ENCODE results near the gene GRN.

Gene GRN

GRCh38 chr17:44375196-44376017, 30.3 kb downstream of the GRN start:
- Histone ChIP-seq H2AK5ac (ENCODE audit: low read length, severe bottlenecking) (no peak overlapping the region), H3K4ac (ENCODE audit: low read depth in 1 of 2, low read length in 2 of 2) (no peak overlapping the region), H4K8ac (ENCODE audit: low read length) (no peak overlapping the region), H3K4me3 (ENCODE audit: insufficient read depth in 1 of 2, low read depth in 1 of 2, low read length in 2 of 2) (no peak overlapping the region), H4K91ac (ENCODE audit: low read length) (no peak overlapping the region), H3K23ac (ENCODE audit: low read length in 2 of 2) (no peak overlapping the region), H3K9me3 (ENCODE audit: control insufficient read depth, low read length) (no peaks in the 10 kb centered on the region), H3K27me3 (ENCODE audit: control insufficient read depth in 1 of 2, insufficient read depth in 1 of 2, low read length in 2 of 2) (peaks cover 21 to 66% of the 10 kb centered on the region in 2 experiments), H2BK120ac (ENCODE audit: low read depth, low read length) (no peak overlapping the region), H3K36me3 (ENCODE audit: control insufficient read depth in 1 of 2, insufficient read depth in 2 of 2, low read depth in 1 of 2, low read length in 2 of 2) (no peaks in the 10 kb centered on the region), H2BK12ac (ENCODE audit: low read length in 2 of 2) (no peak overlapping the region), H3K18ac (ENCODE audit: low read depth in 1 of 2, low read length in 2 of 2) (no peak overlapping the region), H3K79me1 (replicated peaks; ENCODE audit: low read length, poor library complexity, severe bottlenecking) (no peaks in the 10 kb centered on the region), H2BK5ac (ENCODE audit: low read depth, low read length, poor library complexity, severe bottlenecking) (no peak overlapping the region), H3K27ac (ENCODE audit: low read length, poor library complexity, severe bottlenecking) (no peak overlapping the region), H2AFZ (ENCODE audit: low read depth, low read length) (no peak overlapping the region), H2BK15ac (ENCODE audit: low read depth, poor library complexity, severe bottlenecking) (no peak overlapping the region), H3K14ac (ENCODE audit: low read length in 2 of 2) (no peak overlapping the region), H3K4me1 (ENCODE audit: control insufficient read depth, insufficient read depth, low read depth, low read length) (peaks cover 6% of the 10 kb centered on the region), H3K9ac (ENCODE audit: low read length) (no peak overlapping the region), H3K4me2 (ENCODE audit: low read length, poor library complexity, severe bottlenecking) (no peak overlapping the region)
- whole genome bisulfite sequencing, result 57% methylated on average over 16 of the region's 22 CpGs
- no peak for DNase-seq

GRCh38 chr17:44376124-44376523, 31.0 kb downstream of the GRN start:
- H3K9me3 ChIP-seq (ENCODE audit: control insufficient read depth, low read length), result no peaks in the 10 kb centered on the region
- no peak overlapping the region for H3K23ac ChIP-seq (ENCODE audit: low read length in 2 of 2)
- no peak overlapping the region for H3K4ac ChIP-seq (ENCODE audit: low read depth in 1 of 2, low read length in 2 of 2)
- H2BK5ac ChIP-seq (ENCODE audit: low read depth, low read length, poor library complexity, severe bottlenecking), result no peak overlapping the region
- H3K79me1 ChIP-seq (replicated peaks; ENCODE audit: low read length, poor library complexity, severe bottlenecking), result no peaks in the 10 kb centered on the region
- no peak overlapping the region for H4K91ac ChIP-seq (ENCODE audit: low read length)
- no peak overlapping the region for H2BK120ac ChIP-seq (ENCODE audit: low read depth, low read length)
- H3K4me1 ChIP-seq (ENCODE audit: control insufficient read depth, insufficient read depth, low read depth, low read length), result peaks cover 6% of the 10 kb centered on the region
- H3K4me3 ChIP-seq (ENCODE audit: insufficient read depth in 1 of 2, low read depth in 1 of 2, low read length in 2 of 2), result no peak overlapping the region
- no peak overlapping the region for H2BK12ac ChIP-seq (ENCODE audit: low read length in 2 of 2)
- no peak overlapping the region for H3K9ac ChIP-seq (ENCODE audit: low read length)
- no peak for DNase-seq
- no peak overlapping the region for H2BK15ac ChIP-seq (ENCODE audit: low read depth, poor library complexity, severe bottlenecking)
- no peak overlapping the region for H3K27ac ChIP-seq (ENCODE audit: low read length, poor library complexity, severe bottlenecking)
- H3K36me3 ChIP-seq (ENCODE audit: control insufficient read depth in 1 of 2, insufficient read depth in 2 of 2, low read depth in 1 of 2, low read length in 2 of 2), result no peaks in the 10 kb centered on the region
- H2AFZ ChIP-seq (ENCODE audit: low read depth, low read length), result no peak overlapping the region
- H3K27me3 ChIP-seq (ENCODE audit: control insufficient read depth in 1 of 2, insufficient read depth in 1 of 2, low read length in 2 of 2), result peaks cover 17 to 66% of the 10 kb centered on the region in 2 experiments
- H3K4me2 ChIP-seq (ENCODE audit: low read length, poor library complexity, severe bottlenecking), result no peak overlapping the region
- no peak overlapping the region for H3K14ac ChIP-seq (ENCODE audit: low read length in 2 of 2)
- no peak overlapping the region for H3K18ac ChIP-seq (ENCODE audit: low read depth in 1 of 2, low read length in 2 of 2)
- H2AK5ac ChIP-seq (ENCODE audit: low read length, severe bottlenecking), result no peak overlapping the region
- 17% methylated on average over 4 of the region's 5 CpGs for WGBS
- no peak overlapping the region for H4K8ac ChIP-seq (ENCODE audit: low read length)

GRCh38 chr17:44376779-44377178, 31.7 kb downstream of the GRN start:
- H3K9ac ChIP-seq (ENCODE audit: low read length), result no peak overlapping the region
- H2AFZ ChIP-seq (ENCODE audit: low read depth, low read length), result no peak overlapping the region

GRCh38 chr17:44378171-44378705, 33.1 kb downstream of the GRN start:
- Histone ChIP-seq H3K4me1 (ENCODE audit: control insufficient read depth, insufficient read depth, low read depth, low read length) (peaks cover 6% of the 10 kb centered on the region), H2AK5ac (ENCODE audit: low read length, severe bottlenecking) (no peak overlapping the region), H3K4me3 (ENCODE audit: insufficient read depth in 1 of 2, low read depth in 1 of 2, low read length in 2 of 2) (no peak overlapping the region), H2BK120ac (ENCODE audit: low read depth, low read length) (no peak overlapping the region), H2AFZ (ENCODE audit: low read depth, low read length) (no peak overlapping the region), H3K14ac (ENCODE audit: low read length in 2 of 2) (no peak overlapping the region), H3K4me2 (ENCODE audit: low read length, poor library complexity, severe bottlenecking) (no peak overlapping the region), H2BK5ac (ENCODE audit: low read depth, low read length, poor library complexity, severe bottlenecking) (no peak overlapping the region), H2BK12ac (ENCODE audit: low read length in 2 of 2) (no peak overlapping the region), H3K36me3 (ENCODE audit: control insufficient read depth in 1 of 2, insufficient read depth in 2 of 2, low read depth in 1 of 2, low read length in 2 of 2) (no peaks in the 10 kb centered on the region), H3K27ac (ENCODE audit: low read length, poor library complexity, severe bottlenecking) (no peak overlapping the region), H3K27me3 (ENCODE audit: control insufficient read depth in 1 of 2, insufficient read depth in 1 of 2, low read length in 2 of 2) (peaks cover 18 to 70% of the 10 kb centered on the region in 2 experiments), H3K9me3 (ENCODE audit: control insufficient read depth, low read length) (no peaks in the 10 kb centered on the region), H2BK15ac (ENCODE audit: low read depth, poor library complexity, severe bottlenecking) (no peak overlapping the region), H3K9ac (ENCODE audit: low read length) (no peak overlapping the region), H3K79me1 (replicated peaks; ENCODE audit: low read length, poor library complexity, severe bottlenecking) (no peaks in the 10 kb centered on the region), H3K4ac (ENCODE audit: low read depth in 1 of 2, low read length in 2 of 2) (no peak overlapping the region), H4K91ac (ENCODE audit: low read length) (no peak overlapping the region), H4K8ac (ENCODE audit: low read length) (no peak overlapping the region), H3K18ac (ENCODE audit: low read depth in 1 of 2, low read length in 2 of 2) (no peak overlapping the region), H3K23ac (ENCODE audit: low read length in 2 of 2) (peak overlapping the region in 1 of 2 experiments; percentile 67)
- no peak for DNase-seq
- WGBS, result 88% methylated on average over 14 of the region's 14 CpGs

More at GRCh38 chr17:44376779-44377178, 31.7 kb downstream of the GRN start:
- Histone ChIP-seq H3K18ac (ENCODE audit: low read depth in 1 of 2, low read length in 2 of 2) (no peak overlapping the region), H3K36me3 (ENCODE audit: control insufficient read depth in 1 of 2, insufficient read depth in 2 of 2, low read depth in 1 of 2, low read length in 2 of 2) (no peaks in the 10 kb centered on the region), H3K14ac (ENCODE audit: low read length in 2 of 2) (no peak overlapping the region), H3K27me3 (ENCODE audit: control insufficient read depth in 1 of 2, insufficient read depth in 1 of 2, low read length in 2 of 2) (peaks cover 15 to 63% of the 10 kb centered on the region in 2 experiments), H2BK15ac (ENCODE audit: low read depth, poor library complexity, severe bottlenecking) (no peak overlapping the region), H3K4me2 (ENCODE audit: low read length, poor library complexity, severe bottlenecking) (no peak overlapping the region), H2AK5ac (ENCODE audit: low read length, severe bottlenecking) (no peak overlapping the region), H4K8ac (ENCODE audit: low read length) (no peak overlapping the region), H3K4ac (ENCODE audit: low read depth in 1 of 2, low read length in 2 of 2) (no peak overlapping the region), H2BK120ac (ENCODE audit: low read depth, low read length) (no peak overlapping the region), H2BK12ac (ENCODE audit: low read length in 2 of 2) (no peak overlapping the region), H3K9me3 (ENCODE audit: control insufficient read depth, low read length) (no peaks in the 10 kb centered on the region), H3K4me3 (ENCODE audit: insufficient read depth in 1 of 2, low read depth in 1 of 2, low read length in 2 of 2) (no peak overlapping the region), H3K79me1 (replicated peaks; ENCODE audit: low read length, poor library complexity, severe bottlenecking) (no peaks in the 10 kb centered on the region), H4K91ac (ENCODE audit: low read length) (no peak overlapping the region), H3K27ac (ENCODE audit: low read length, poor library complexity, severe bottlenecking) (no peak overlapping the region), H2BK5ac (ENCODE audit: low read depth, low read length, poor library complexity, severe bottlenecking) (no peak overlapping the region), H3K23ac (ENCODE audit: low read length in 2 of 2) (no peak overlapping the region), H3K4me1 (ENCODE audit: control insufficient read depth, insufficient read depth, low read depth, low read length) (peaks cover 6% of the 10 kb centered on the region)
- DNase-seq, result no peak
- 85% methylated on average over 12 of the region's 12 CpGs for WGBS
